ENCODE measurements around the gene ZNF610. TPM values are rescaled to one million over a fixed set of nuclear protein-coding genes. Genes with fewer than 3 reads are reported as not detected.

The ZNF610 gene
- total RNA-seq, 1 experiment from 2014 or later = 4.4 TPM

DNA sequence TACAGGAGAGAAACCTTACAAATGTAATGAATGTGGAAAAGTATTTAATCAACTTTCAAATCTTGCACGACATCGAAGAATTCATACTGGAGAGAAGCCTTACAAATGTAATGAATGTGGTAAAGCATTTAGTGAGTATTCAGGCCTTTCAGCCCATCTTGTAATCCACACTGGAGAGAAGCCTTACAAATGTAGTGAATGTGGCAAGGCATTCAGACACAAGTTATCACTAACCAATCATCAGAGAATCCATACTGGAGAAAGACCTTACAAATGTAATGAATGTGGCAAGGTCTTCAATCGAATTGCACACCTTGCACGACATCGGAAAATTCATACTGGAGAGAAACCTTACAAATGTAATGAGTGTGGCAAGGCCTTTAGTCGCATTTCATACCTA lies 13.6 kb upstream of the ZNF610 start:
- ChIA-PET CTCF (no interaction called here), POLR2A (no interaction called here)
- no peak for ATAC-seq
- H3K36me3 Mint-ChIP-seq = peaks cover 96% of the 10 kb centered on the region
- peaks cover 94% of the 10 kb centered on the region for H3K9me3 Mint-ChIP-seq
- no peaks in the 10 kb centered on the region for H3K4me1 Mint-ChIP-seq
- no peak overlapping the region for H3K4me3 Mint-ChIP-seq
- DNase-seq (ENCODE audit: low spot score) = no peak
- H3K27ac Mint-ChIP-seq = no peak overlapping the region
- H3K27me3 Mint-ChIP-seq (ENCODE audit: low read depth) = peaks cover 42% of the 10 kb centered on the region
- no peak for TF ChIP-seq ZNF121 (CRISPR knock-in tag; IDR thresholded peaks at IDR 0.05)
- TF ChIP-seq ZNF416 (CRISPR knock-in tag; IDR thresholded peaks at IDR 0.05) = no peak
- TF ChIP-seq ZNF671 (CRISPR knock-in tag; IDR thresholded peaks at IDR 0.05) = no peak
- no peak for TF ChIP-seq TEAD1 (CRISPR knock-in tag; IDR thresholded peaks at IDR 0.05)

DNA sequence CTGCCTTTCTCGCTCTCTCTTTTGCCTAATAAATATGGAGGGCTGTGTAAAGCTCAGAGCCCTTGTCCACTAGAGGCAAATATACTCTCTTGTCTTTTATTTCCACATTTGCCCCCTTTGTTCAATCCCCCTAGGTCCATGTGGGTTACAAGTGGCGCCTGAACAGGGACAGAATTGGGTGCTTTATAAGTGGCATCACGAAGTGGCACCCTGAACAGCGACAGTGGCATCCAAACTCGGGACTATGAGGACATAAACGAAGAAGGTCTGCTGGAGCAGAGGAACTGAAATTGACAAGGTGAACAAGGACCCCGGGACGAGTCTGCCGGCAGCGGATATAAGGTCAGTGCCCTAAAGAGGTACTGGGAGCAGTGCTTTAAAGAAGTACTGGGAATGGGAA lies 4.3 kb upstream of the ZNF610 start:
- TF ChIP-seq, protein P1, sequence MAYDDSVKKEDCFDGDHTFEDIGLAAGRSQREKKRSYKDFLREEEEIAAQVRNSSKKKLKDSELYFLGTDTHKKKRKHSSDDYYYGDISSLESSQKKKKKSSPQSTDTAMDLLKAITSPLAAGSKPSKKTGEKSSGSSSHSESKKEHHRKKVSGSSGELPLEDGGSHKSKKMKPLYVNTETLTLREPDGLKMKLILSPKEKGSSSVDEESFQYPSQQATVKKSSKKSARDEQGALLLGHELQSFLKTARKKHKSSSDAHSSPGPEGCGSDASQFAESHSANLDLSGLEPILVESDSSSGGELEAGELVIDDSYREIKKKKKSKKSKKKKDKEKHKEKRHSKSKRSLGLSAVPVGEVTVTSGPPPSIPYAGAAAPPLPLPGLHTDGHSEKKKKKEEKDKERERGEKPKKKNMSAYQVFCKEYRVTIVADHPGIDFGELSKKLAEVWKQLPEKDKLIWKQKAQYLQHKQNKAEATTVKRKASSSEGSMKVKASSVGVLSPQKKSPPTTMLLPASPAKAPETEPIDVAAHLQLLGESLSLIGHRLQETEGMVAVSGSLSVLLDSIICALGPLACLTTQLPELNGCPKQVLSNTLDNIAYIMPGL (CRISPR knock-in tag; IDR thresholded peaks at IDR 0.05) = no peak
- TF ChIP-seq GABPB1 (CRISPR knock-in tag; IDR thresholded peaks at IDR 0.05) (no peak), NFE2L1 (CRISPR knock-in tag; IDR thresholded peaks at IDR 0.05) (no peak), EMX1 (CRISPR knock-in tag; IDR thresholded peaks at IDR 0.05) (no peak), ZNF671 (CRISPR knock-in tag; IDR thresholded peaks at IDR 0.05) (no peak), E2F5 (CRISPR knock-in tag; IDR thresholded peaks at IDR 0.05) (no peak), ZNF416 (CRISPR knock-in tag; IDR thresholded peaks at IDR 0.05) (no peak), JUN (CRISPR knock-in tag; IDR thresholded peaks at IDR 0.05) (no peak), SMAD4 (CRISPR knock-in tag; IDR thresholded peaks at IDR 0.05) (no peak), ZNF219 (CRISPR knock-in tag; IDR thresholded peaks at IDR 0.05; ENCODE audit: borderline replicate concordance) (no peak), TEAD1 (CRISPR knock-in tag; IDR thresholded peaks at IDR 0.05) (no peak), SOX15 (CRISPR knock-in tag; IDR thresholded peaks at IDR 0.05) (no peak), TP53 (CRISPR knock-in tag; IDR thresholded peaks at IDR 0.05) (no peak), NR1H2 (CRISPR knock-in tag; IDR thresholded peaks at IDR 0.05) (no peak), STAT6 (CRISPR knock-in tag; conservative IDR thresholded peaks at IDR 0.05; ENCODE audit: low read depth) (no peak), HMGA2 (CRISPR knock-in tag; IDR thresholded peaks at IDR 0.05) (no peak)
- TF ChIP-seq, protein P2, sequence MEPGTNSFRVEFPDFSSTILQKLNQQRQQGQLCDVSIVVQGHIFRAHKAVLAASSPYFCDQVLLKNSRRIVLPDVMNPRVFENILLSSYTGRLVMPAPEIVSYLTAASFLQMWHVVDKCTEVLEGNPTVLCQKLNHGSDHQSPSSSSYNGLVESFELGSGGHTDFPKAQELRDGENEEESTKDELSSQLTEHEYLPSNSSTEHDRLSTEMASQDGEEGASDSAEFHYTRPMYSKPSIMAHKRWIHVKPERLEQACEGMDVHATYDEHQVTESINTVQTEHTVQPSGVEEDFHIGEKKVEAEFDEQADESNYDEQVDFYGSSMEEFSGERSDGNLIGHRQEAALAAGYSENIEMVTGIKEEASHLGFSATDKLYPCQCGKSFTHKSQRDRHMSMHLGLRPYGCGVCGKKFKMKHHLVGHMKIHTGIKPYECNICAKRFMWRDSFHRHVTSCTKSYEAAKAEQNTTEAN (CRISPR knock-in tag; IDR thresholded peaks at IDR 0.05) = no peak
- TF ChIP-seq, protein P3, sequence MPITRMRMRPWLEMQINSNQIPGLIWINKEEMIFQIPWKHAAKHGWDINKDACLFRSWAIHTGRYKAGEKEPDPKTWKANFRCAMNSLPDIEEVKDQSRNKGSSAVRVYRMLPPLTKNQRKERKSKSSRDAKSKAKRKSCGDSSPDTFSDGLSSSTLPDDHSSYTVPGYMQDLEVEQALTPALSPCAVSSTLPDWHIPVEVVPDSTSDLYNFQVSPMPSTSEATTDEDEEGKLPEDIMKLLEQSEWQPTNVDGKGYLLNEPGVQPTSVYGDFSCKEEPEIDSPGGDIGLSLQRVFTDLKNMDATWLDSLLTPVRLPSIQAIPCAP (CRISPR knock-in tag; IDR thresholded peaks at IDR 0.05) = no peak
- TF ChIP-seq, protein P4, sequence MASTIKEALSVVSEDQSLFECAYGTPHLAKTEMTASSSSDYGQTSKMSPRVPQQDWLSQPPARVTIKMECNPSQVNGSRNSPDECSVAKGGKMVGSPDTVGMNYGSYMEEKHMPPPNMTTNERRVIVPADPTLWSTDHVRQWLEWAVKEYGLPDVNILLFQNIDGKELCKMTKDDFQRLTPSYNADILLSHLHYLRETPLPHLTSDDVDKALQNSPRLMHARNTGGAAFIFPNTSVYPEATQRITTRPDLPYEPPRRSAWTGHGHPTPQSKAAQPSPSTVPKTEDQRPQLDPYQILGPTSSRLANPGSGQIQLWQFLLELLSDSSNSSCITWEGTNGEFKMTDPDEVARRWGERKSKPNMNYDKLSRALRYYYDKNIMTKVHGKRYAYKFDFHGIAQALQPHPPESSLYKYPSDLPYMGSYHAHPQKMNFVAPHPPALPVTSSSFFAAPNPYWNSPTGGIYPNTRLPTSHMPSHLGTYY (CRISPR knock-in tag; IDR thresholded peaks at IDR 0.05) = no peak
- peaks cover 42% of the 10 kb centered on the region for H3K36me3 Mint-ChIP-seq
- ChIA-PET POLR2A (no interaction called here), CTCF (no interaction called here)
- H3K27ac Mint-ChIP-seq = no peak overlapping the region
- no peak overlapping the region for H3K4me3 Mint-ChIP-seq
- DNase-seq (ENCODE audit: low spot score) (no peak), ATAC-seq (no peak)
- peaks cover 19% of the 10 kb centered on the region for H3K27me3 Mint-ChIP-seq (ENCODE audit: low read depth)
- H3K4me1 Mint-ChIP-seq = peaks cover 1% of the 10 kb centered on the region; the same call in 1 of the 2 replicates
- H3K9me3 Mint-ChIP-seq = peaks cover 58% of the 10 kb centered on the region

Data from WTC11 (cell line).